Measurements from ENCODE around the gene TNFAIP8L2. TPM values are rescaled to one million over a fixed set of nuclear protein-coding genes. Genes with fewer than 3 reads are reported as not detected.

TNFAIP8L2 gene
- total and polyA plus RNA-seq, 2 of the 8 experiments (the other 6 are each of a cell fraction or from before 2014, with no cell fraction given), result not detected

DNA sequence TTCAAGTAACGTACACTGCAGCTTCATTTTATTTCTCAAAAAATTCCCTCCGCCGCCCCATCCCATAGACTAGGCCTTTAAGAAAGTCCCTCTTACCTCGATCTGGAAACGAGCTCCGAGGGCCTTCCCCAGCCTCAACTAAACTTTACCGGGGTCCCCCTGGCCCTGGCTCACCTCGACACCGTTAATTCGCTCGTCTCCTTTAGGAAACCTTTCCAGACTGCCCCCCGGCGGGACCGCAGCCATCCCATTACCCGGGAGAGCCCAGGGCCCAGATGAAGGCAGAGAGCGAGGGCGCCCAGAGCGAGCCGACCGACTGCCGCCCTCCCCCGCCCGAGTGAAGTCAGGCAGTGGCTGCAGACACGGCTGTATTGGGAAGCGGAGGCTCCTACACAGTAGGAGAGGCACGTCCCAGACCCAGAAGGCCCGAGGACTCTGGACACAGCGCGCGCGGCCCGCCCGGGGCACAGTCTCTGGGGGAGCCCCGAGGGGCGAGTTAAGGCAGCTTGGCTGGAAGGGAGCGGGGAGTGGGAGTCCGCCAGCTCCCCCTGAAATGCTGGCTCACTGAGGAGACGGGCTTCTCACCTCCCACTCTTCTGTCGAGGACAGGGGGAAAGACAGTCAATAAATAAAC lies 24.6 kb upstream of the TNFAIP8L2 start:
- Histone ChIP-seq H3K79me1 (ENCODE audit: low read depth, low read length) (no peaks in the 10 kb centered on the region), H4K91ac (replicated peaks; ENCODE audit: insufficient read length, low read length) (no peak overlapping the region), H4K20me1 (replicated peaks in 1 of 2; ENCODE audit: control insufficient read depth in 1 of 2, insufficient read depth in 2 of 2, low read length in 2 of 2) (peaks cover 0 to 4% of the 10 kb centered on the region in 2 experiments), H2BK5ac (ENCODE audit: low read depth, low read length) (no peak overlapping the region), H2BK120ac (replicated peaks; ENCODE audit: low read depth, low read length) (no peak overlapping the region), H3K56ac (replicated peaks; ENCODE audit: insufficient read length, low read depth, low read length) (peak overlapping the region; percentile 71), H4K8ac (ENCODE audit: extremely low read depth, insufficient read depth, low read length) (peak overlapping the region; percentile 57), H3K36me3 (ENCODE audit: control insufficient read depth in 2 of 4, insufficient read depth in 4 of 4, low read length in 3 of 4) (peaks cover 0 to 6% (median 2%) of the 10 kb centered on the region in 4 experiments; a peak in 2 of 8 replicates), H3K18ac (ENCODE audit: extremely low read depth, low read length) (no peak overlapping the region; the same call in 1 of the 2 replicates), H3K23ac (ENCODE audit: insufficient read length) (no peak overlapping the region), H3K9me3 (ENCODE audit: insufficient read depth in 2 of 2, low read depth in 1 of 2, low read length in 1 of 2) (no peaks in the 10 kb centered on the region), H2BK20ac (ENCODE audit: low read length) (no peak overlapping the region), H2AFZ (ENCODE audit: low read length) (peak overlapping the region; percentile 35; the same call in 1 of the 2 replicates), H3K4me2 (ENCODE audit: insufficient read depth in 1 of 2, low read depth in 2 of 2, low read length in 2 of 2) (peak overlapping the region; percentile 84 to 90), H2BK15ac (ENCODE audit: low read length) (no peak overlapping the region), H3K4me3 (ENCODE audit: extremely low read depth in 1 of 4, insufficient read depth in 2 of 4, low read depth in 3 of 4, low read length in 4 of 4) (peak overlapping the region; percentile 36 to 64 (median 44)), H3K9ac (replicated peaks in 1 of 4; ENCODE audit: extremely low read depth in 1 of 4, low read depth in 3 of 4, low read length in 3 of 4) (peak overlapping the region in 2 of 4 experiments; percentile 26 to 29; a peak in 2 of 7 replicates), H2BK12ac (ENCODE audit: low read depth, low read length) (no peak overlapping the region; the same call in 1 of the 2 replicates), H3K4ac (replicated peaks; ENCODE audit: insufficient read length, low read depth, low read length) (peak overlapping the region; percentile 58), H3K27ac (ENCODE audit: low read depth, low read length) (no peak overlapping the region), H3K23me2 (ENCODE audit: low read depth, low read length) (peaks cover 15% of the 10 kb centered on the region), H3K14ac (ENCODE audit: insufficient read length) (no peak overlapping the region), H3K4me1 (replicated peaks in 1 of 4; ENCODE audit: control insufficient read depth in 3 of 4, insufficient read depth in 4 of 4, low read length in 3 of 4) (peaks cover 0 to 12% (median 8%) of the 10 kb centered on the region in 4 experiments; a peak in 5 of 7 replicates), H2AK5ac (ENCODE audit: low read depth, low read length) (no peak overlapping the region), H4K5ac (ENCODE audit: insufficient read length, low read depth, low read length) (no peak overlapping the region), H3K27me3 (replicated peaks in 1 of 4; ENCODE audit: control insufficient read depth in 3 of 4, extremely low read depth in 1 of 4, insufficient read depth in 3 of 4, low read length in 3 of 4) (peaks cover 0 to 28% (median 20%) of the 10 kb centered on the region in 4 experiments; a peak in 5 of 7 replicates), H3K79me2 (ENCODE audit: control insufficient read depth in 1 of 2, insufficient read depth in 2 of 2, low read length in 2 of 2) (no peaks in the 10 kb centered on the region)
- no peak for FAIRE-seq
- 3% methylated on average over 33 of the region's 39 CpGs; no CpG with 5 or more reads in 1 of the 2 experiments for WGBS, 2 experiments (ENCODE audit: extremely low coverage in 1 of 2, insufficient coverage in 1 of 2, insufficient read length in 1 of 2, insufficient replicate concordance in 2 of 2, low coverage in 1 of 2, low lambda C conversion rate in 2 of 2, missing lambda C conversion rate in 1 of 2)
- peak in 1 of 2 experiments; percentile 76 for DNase-seq (ENCODE audit: low read depth in 1 of 2, low spot score in 2 of 2)
- POLR2A ChIA-PET (ENCODE audit: partially characterized antibody), result interaction anchor here (0.6 to 9.8 kb wide), 16 partner anchors 9 to 158 kb away, joined by 3 to 124 read pairs (median 4); partner anchors contain the start of genes CERS2, LYSMD1, PSMD4 and SCNM1
- CTCF ChIA-PET (ENCODE audit: partially characterized antibody), result interaction anchor here (0.5 to 7.9 kb wide), 13 partner anchors 9 to 510 kb away, joined by 3 to 94 read pairs (median 5); partner anchors contain the start of genes GABPB2, SCNM1 and TNFAIP8L2
- TF ChIP-seq, protein P1, sequence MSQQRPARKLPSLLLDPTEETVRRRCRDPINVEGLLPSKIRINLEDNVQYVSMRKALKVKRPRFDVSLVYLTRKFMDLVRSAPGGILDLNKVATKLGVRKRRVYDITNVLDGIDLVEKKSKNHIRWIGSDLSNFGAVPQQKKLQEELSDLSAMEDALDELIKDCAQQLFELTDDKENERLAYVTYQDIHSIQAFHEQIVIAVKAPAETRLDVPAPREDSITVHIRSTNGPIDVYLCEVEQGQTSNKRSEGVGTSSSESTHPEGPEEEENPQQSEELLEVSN (IDR thresholded peaks at IDR 0.05), result peak; percentile 5; the same call in 1 of the 2 replicates
- peak; percentile 46 for TF ChIP-seq EZH2 (IDR thresholded peaks at IDR 0.05; ENCODE audit: low read depth, low read length, severe bottlenecking)
- TF ChIP-seq SUZ12 (IDR thresholded peaks at IDR 0.05; ENCODE audit: low read length), result peak; percentile 52

Measured in H1 (cell line).